HepG2 (cell line): ENCODE results near the gene ERICH3.

Experiments
- CREB1 ChIP-seq, 2 experiments: fragments of 450-650 bp in 1 of 2; IDR thresholded peaks; 2 replicates each; pipeline ENCODE4 v1.6.1; 2016 to 2017; ENCODE audit warnings: control low read depth in 1 of 2, mild to moderate bottlenecking in 1 of 2, missing compliant biosample characterization in 1 of 2, missing genetic modification characterization in 1 of 2
- FOXO1 ChIP-seq: sonication (generic); formaldehyde crosslinking; IDR thresholded peaks from 2 replicates; pipeline ENCODE4 v1.4.0; 2020; ENCODE audit warnings: missing genetic modification reagents
- GTF2F1 ChIP-seq: fragments of 150-350 bp; IDR thresholded peaks from 2 replicates; pipeline ENCODE4 v1.6.1; 2014; ENCODE audit warnings: low read length
- POLR2A ChIP-seq, 2 experiments: IDR thresholded peaks; 2 replicates each; pipeline ENCODE4 v1.6.1; 2011; ENCODE audit warnings: low read depth in 2 of 2, low read length in 2 of 2, mild to moderate bottlenecking in 1 of 2, moderate library complexity in 1 of 2; ENCODE audit not compliant: insufficient read depth in 1 of 2
- PRPF4 ChIP-seq: fragments of 200-400 bp; formaldehyde crosslinking; IDR thresholded peaks from 2 replicates; pipeline ENCODE4 v1.6.1; 2016; ENCODE audit warnings: low read length, low read depth; ENCODE audit not compliant: poor library complexity, severe bottlenecking
- REXO4 ChIP-seq: sonication (generic); formaldehyde crosslinking; IDR thresholded peaks from 2 replicates; pipeline ENCODE4 v1.8.0; 2022; ENCODE audit warnings: missing genetic modification reagents, mild to moderate bottlenecking, borderline replicate concordance
- SATB2 ChIP-seq: sonication (generic); formaldehyde crosslinking; IDR thresholded peaks from 2 replicates; pipeline ENCODE4 v1.5.0; 2020; ENCODE audit warnings: missing genetic modification reagents
- SRSF1 ChIP-seq: fragments of 200-400 bp; formaldehyde crosslinking; optimal IDR thresholded peaks from 2 replicates; pipeline ENCODE3; 2017; ENCODE audit warnings: mild to moderate bottlenecking, low read depth, low read length, moderate library complexity
- ZNF350 ChIP-seq: sonication (generic); formaldehyde crosslinking; IDR thresholded peaks from 2 replicates; pipeline ENCODE4 v1.4.0; 2020; ENCODE audit warnings: mild to moderate bottlenecking, low read depth, missing genetic modification reagents, borderline replicate concordance
- ZNF567 ChIP-seq: sonication (generic); formaldehyde crosslinking; IDR thresholded peaks from 2 replicates; pipeline ENCODE4 v1.8.1; 2023; ENCODE audit warnings: mild to moderate bottlenecking, missing genetic modification reagents, borderline replicate concordance
- ZSCAN25 ChIP-seq: sonication (generic); formaldehyde crosslinking; IDR thresholded peaks from 2 replicates; pipeline ENCODE4 v1.8.0; 2022; ENCODE audit warnings: mild to moderate bottlenecking, missing genetic modification reagents
- TF ChIP-seq, protein P1 (sequence below): sonication (generic); formaldehyde crosslinking; IDR thresholded peaks from 2 replicates; pipeline ENCODE4 v1.5.1; 2020; ENCODE audit warnings: missing genetic modification reagents, mild to moderate bottlenecking, borderline replicate concordance
- TF ChIP-seq, protein P2 (sequence below): IDR thresholded peaks from 2 replicates; pipeline ENCODE4 v1.6.1; 2018; ENCODE audit warnings: missing genetic modification reagents, mild to moderate bottlenecking, missing compliant biosample characterization

DNA sequence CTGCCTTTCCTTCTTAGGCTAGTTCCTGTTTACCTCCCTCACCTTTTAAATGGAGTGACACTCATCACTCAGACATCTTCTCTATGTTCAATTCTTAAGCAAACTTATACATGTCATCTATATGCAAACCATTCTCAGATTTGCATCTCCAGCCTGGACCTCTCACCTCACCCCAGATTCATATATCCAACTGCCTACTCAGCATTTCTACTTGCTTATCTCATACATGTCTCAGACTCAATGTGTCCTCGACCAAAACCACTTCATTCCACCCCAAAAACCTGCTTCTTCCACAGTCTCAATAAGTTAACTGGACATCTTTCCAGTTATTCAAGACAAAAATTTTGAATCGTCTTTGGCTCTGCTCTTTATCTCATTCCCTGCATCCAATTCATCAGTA is 62.6 kb downstream of the ERICH3 start:
- TF ChIP-seq ZSCAN25 (CRISPR knock-in tag) (no peak), SATB2 (CRISPR knock-in tag) (no peak), CREB1 (IDR thresholded peaks at IDR 0.05) (no peak), CREB1 (CRISPR knock-in tag; IDR thresholded peaks at IDR 0.05) (no peak), GTF2F1 (no peak), ZNF350 (no peak), SRSF1 (no peak), REXO4 (CRISPR knock-in tag) (no peak), POLR2A (IDR thresholded peaks at IDR 0.05; ENCODE audit: insufficient read depth in 1 of 2, low read depth in 2 of 2, low read length in 2 of 2) (no peak), FOXO1 (no peak), ZNF567 (CRISPR knock-in tag) (no peak), PRPF4 (no peak)
- TF ChIP-seq, protein P1, sequence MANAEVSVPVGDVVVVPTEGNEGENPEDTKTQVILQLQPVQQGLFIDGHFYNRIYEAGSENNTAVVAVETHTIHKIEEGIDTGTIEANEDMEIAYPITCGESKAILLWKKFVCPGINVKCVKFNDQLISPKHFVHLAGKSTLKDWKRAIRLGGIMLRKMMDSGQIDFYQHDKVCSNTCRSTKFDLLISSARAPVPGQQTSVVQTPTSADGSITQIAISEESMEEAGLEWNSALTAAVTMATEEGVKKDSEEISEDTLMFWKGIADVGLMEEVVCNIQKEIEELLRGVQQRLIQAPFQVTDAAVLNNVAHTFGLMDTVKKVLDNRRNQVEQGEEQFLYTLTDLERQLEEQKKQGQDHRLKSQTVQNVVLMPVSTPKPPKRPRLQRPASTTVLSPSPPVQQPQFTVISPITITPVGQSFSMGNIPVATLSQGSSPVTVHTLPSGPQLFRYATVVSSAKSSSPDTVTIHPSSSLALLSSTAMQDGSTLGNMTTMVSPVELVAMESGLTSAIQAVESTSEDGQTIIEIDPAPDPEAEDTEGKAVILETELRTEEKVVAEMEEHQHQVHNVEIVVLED (CRISPR knock-in tag) = no peak
- TF ChIP-seq, protein P2, sequence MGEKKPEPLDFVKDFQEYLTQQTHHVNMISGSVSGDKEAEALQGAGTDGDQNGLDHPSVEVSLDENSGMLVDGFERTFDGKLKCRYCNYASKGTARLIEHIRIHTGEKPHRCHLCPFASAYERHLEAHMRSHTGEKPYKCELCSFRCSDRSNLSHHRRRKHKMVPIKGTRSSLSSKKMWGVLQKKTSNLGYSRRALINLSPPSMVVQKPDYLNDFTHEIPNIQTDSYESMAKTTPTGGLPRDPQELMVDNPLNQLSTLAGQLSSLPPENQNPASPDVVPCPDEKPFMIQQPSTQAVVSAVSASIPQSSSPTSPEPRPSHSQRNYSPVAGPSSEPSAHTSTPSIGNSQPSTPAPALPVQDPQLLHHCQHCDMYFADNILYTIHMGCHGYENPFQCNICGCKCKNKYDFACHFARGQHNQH (CRISPR knock-in tag) = no peak
